ENCODE measurements around the gene ZSWIM8.

- TF ChIP-seq CTCF (IDR thresholded peaks at IDR 0.05) (no peak), ZFX (IDR thresholded peaks at IDR 0.05; ENCODE audit: borderline replicate concordance) (no peak)
These were observed 42.1 kb downstream of the ZSWIM8 start for GRCh38 chr10:73827346-73828089.
